Brain microvascular endothelial cell (primary cell): ENCODE results near the gene SPTBN5.
A peak's percentile ranks its signal among the peaks of the same experiment; 100 is the strongest.

ENCODE experiments used
- DNase-seq: peaks from one replicate; pipeline ENCODE4 v3.0.0-alpha.2; 2020
- H3K27ac ChIP-seq: fragments of 250-450 bp; sonication (Bioruptor Pico); 2 replicates; pipeline ENCODE4 v1.5.1; 2020; ENCODE audit warnings: mild to moderate bottlenecking, moderate library complexity
- H3K27me3 ChIP-seq: fragments of 250-450 bp; sonication (Bioruptor Pico); replicated peaks from 2 replicates; pipeline ENCODE4 v1.5.1; 2020; ENCODE audit warnings: mild to moderate bottlenecking
- H3K36me3 ChIP-seq: fragments of 250-450 bp; sonication (Bioruptor Pico); replicated peaks from 2 replicates; pipeline ENCODE4 v1.5.1; 2020; ENCODE audit warnings: mild to moderate bottlenecking
- H3K4me3 ChIP-seq: 2 replicates; pipeline ENCODE4 v1.5.1; 2011; ENCODE audit warnings: low read depth, mild to moderate bottlenecking, control low read depth, low read length, moderate library complexity
- CTCF ChIP-seq: IDR thresholded peaks from 2 replicates; pipeline ENCODE4 v1.5.1; 2011; ENCODE audit warnings: low read depth, mild to moderate bottlenecking, moderate library complexity, low read length, control low read depth, inconsistent platforms; ENCODE audit errors: missing control alignments
- in situ Hi-C: cut with HindIII; loops from 2 replicates; pipeline ENCODE4 v1.10.0; 2017; ENCODE audit warnings: low sequenced_read_pairs, low pct_ligation_motif_present

SPTBN5 gene

GRCh38 chr15:41827290-41827879 is 66.5 kb downstream of the SPTBN5 start:
- no peak for TF ChIP-seq CTCF
- peaks cover 24% of the 10 kb centered on the region for H3K36me3 ChIP-seq
- in situ Hi-C loops: no loop called here
- H3K27ac ChIP-seq: no peak overlapping the region
- no peaks in the 10 kb centered on the region for H3K27me3 ChIP-seq
- DNase-seq: no peak
- peak overlapping the region; percentile 82 for H3K4me3 ChIP-seq

GRCh38 chr15:41825572-41826535 is 68.0 kb downstream of the SPTBN5 start:
- Histone ChIP-seq H3K36me3 (peaks cover 38% of the 10 kb centered on the region), H3K27ac (no peak overlapping the region), H3K27me3 (no peaks in the 10 kb centered on the region), H3K4me3 (no peak overlapping the region)
- TF ChIP-seq CTCF: no peak
- DNase-seq: no peak
- in situ Hi-C loops: no loop called here

- in situ Hi-C loops: no loop called here
These were observed 68.7 kb downstream of the SPTBN5 start for GRCh38 chr15:41825145-41825544.

GRCh38 chr15:41824062-41824745 is 69.6 kb downstream of the SPTBN5 start:
- Histone ChIP-seq H3K27ac (no peak overlapping the region), H3K27me3 (no peaks in the 10 kb centered on the region), H3K4me3 (no peak overlapping the region), H3K36me3 (peaks cover 53% of the 10 kb centered on the region)
- in situ Hi-C loops: no loop called here
- DNase-seq: no peak
- TF ChIP-seq CTCF: no peak

More at GRCh38 chr15:41825145-41825544, 68.7 kb downstream of the SPTBN5 start:
- no peaks in the 10 kb centered on the region for H3K27me3 ChIP-seq
- peaks cover 45% of the 10 kb centered on the region for H3K36me3 ChIP-seq
- H3K4me3 ChIP-seq: no peak overlapping the region
- DNase-seq: no peak
- no peak overlapping the region for H3K27ac ChIP-seq
- no peak for TF ChIP-seq CTCF

- Histone ChIP-seq H3K36me3 (peaks cover 60% of the 10 kb centered on the region), H3K27me3 (no peaks in the 10 kb centered on the region), H3K27ac (no peak overlapping the region), H3K4me3 (no peak overlapping the region)
- DNase-seq: no peak
- in situ Hi-C loops: no loop called here
- TF ChIP-seq CTCF: no peak
These were observed 70.4 kb downstream of the SPTBN5 start for GRCh38 chr15:41823502-41823901.
